ENCODE results near the gene ECPAS.
A peak's percentile ranks its signal among the peaks of the same experiment; 100 is the strongest.

Gene ECPAS

DNA sequence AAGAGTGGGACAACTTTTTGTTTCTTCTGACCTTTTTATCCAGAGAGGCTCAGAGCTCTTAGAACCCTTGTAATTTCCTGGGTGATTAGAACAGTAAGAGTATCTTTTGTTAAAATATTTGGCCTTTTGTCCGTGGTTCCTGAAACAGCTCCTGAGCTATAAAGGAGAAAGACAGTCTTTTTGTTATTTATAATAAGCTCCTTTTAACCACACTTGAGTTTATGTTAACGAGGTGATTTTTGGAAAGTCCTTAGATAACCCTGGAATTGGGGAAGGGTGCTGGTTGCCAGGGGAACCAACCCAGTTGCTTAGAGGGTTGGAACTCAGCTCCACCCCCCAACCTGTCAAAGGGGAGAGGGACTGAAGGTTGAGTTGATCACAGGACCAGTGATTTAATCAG is 45.6 kb upstream of the ECPAS start:
- WGBS (ENCODE audit: extremely low coverage, insufficient coverage, insufficient read length): no CpG with 5 or more reads among the region's 2 CpGs
- H2AK5ac ChIP-seq (ENCODE audit: low read length): no peak overlapping the region
- no peaks in the 10 kb centered on the region for H3K9me3 ChIP-seq (ENCODE audit: insufficient read depth, low read depth, low read length)
- no peak overlapping the region for H2AFZ ChIP-seq (ENCODE audit: insufficient read depth, low read length, poor library complexity)
- H3K27me3 ChIP-seq (ENCODE audit: insufficient read depth, low read length): no peaks in the 10 kb centered on the region
- no peaks in the 10 kb centered on the region for H3K79me1 ChIP-seq (ENCODE audit: low read length)
- no peak overlapping the region for H3K23ac ChIP-seq (ENCODE audit: low read length)
- no peak overlapping the region for H3K4me2 ChIP-seq (ENCODE audit: low read length)
- H4K91ac ChIP-seq (ENCODE audit: low read depth, low read length): no peak overlapping the region
- H2BK120ac ChIP-seq (ENCODE audit: insufficient read depth, low read length, poor library complexity): no peak overlapping the region
- H3K4me1 ChIP-seq (ENCODE audit: control insufficient read depth in 1 of 2, insufficient read depth in 2 of 2, low read length in 2 of 2): peaks cover 5 to 6% of the 10 kb centered on the region in 2 experiments
- H3K27ac ChIP-seq (ENCODE audit: low read depth, low read length): no peak overlapping the region
- no peak overlapping the region for H3K4me3 ChIP-seq (ENCODE audit: low read depth, low read length)
- no peaks in the 10 kb centered on the region for H3K36me3 ChIP-seq (ENCODE audit: control insufficient read depth in 1 of 2, insufficient read depth in 2 of 2, low read length in 2 of 2)
- H2BK5ac ChIP-seq (ENCODE audit: low read depth, low read length, poor library complexity): no peak overlapping the region
- no peak overlapping the region for H4K12ac ChIP-seq (ENCODE audit: low read depth, low read length)
- peaks cover 2% of the 10 kb centered on the region for H3K79me2 ChIP-seq (ENCODE audit: control insufficient read depth, insufficient read depth, low read length, poor library complexity)
- no peak overlapping the region for H3K4ac ChIP-seq (ENCODE audit: low read depth, low read length)
- H3K14ac ChIP-seq (ENCODE audit: low read length): no peak overlapping the region
- DNase-seq: no peak
- no peak overlapping the region for H4K8ac ChIP-seq (ENCODE audit: low read depth, low read length)
- H3K18ac ChIP-seq (ENCODE audit: low read length): no peak overlapping the region
- H2BK12ac ChIP-seq (ENCODE audit: low read length): no peak overlapping the region
- H3K9ac ChIP-seq (ENCODE audit: low read length): no peak overlapping the region

DNA sequence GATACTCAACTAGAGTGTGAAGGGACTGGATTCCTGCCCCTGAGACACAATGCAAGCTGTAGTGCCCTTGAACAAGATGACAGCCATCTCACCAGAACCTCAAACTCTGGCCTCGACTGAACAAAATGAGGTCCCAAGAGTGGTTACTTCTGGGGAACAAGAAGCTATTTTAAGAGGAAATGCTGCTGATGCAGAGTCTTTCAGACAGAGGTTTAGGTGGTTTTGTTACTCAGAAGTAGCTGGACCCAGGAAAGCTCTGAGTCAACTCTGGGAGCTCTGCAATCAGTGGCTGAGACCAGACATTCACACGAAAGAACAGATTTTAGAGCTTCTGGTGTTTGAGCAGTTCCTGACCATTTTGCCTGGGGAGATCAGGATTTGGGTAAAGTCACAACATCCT is 43.2 kb upstream of the ECPAS start:
- Histone ChIP-seq H2BK12ac (ENCODE audit: low read length) (no peak overlapping the region), H3K9me3 (ENCODE audit: insufficient read depth, low read depth, low read length) (no peaks in the 10 kb centered on the region), H2BK120ac (ENCODE audit: insufficient read depth, low read length, poor library complexity) (no peak overlapping the region), H3K27ac (ENCODE audit: low read depth, low read length) (no peak overlapping the region), H4K12ac (ENCODE audit: low read depth, low read length) (no peak overlapping the region), H3K14ac (ENCODE audit: low read length) (no peak overlapping the region), H3K4me1 (ENCODE audit: control insufficient read depth in 1 of 2, insufficient read depth in 2 of 2, low read length in 2 of 2) (peaks cover 5 to 6% of the 10 kb centered on the region in 2 experiments), H3K79me2 (ENCODE audit: control insufficient read depth, insufficient read depth, low read length, poor library complexity) (peaks cover 2% of the 10 kb centered on the region), H3K23ac (ENCODE audit: low read length) (no peak overlapping the region), H3K18ac (ENCODE audit: low read length) (no peak overlapping the region), H2AK5ac (ENCODE audit: low read length) (no peak overlapping the region), H3K27me3 (ENCODE audit: insufficient read depth, low read length) (no peaks in the 10 kb centered on the region), H3K36me3 (ENCODE audit: control insufficient read depth in 1 of 2, insufficient read depth in 2 of 2, low read length in 2 of 2) (no peaks in the 10 kb centered on the region), H2BK5ac (ENCODE audit: low read depth, low read length, poor library complexity) (no peak overlapping the region), H3K4me3 (ENCODE audit: low read depth, low read length) (no peak overlapping the region), H3K4me2 (ENCODE audit: low read length) (no peak overlapping the region), H2AFZ (ENCODE audit: insufficient read depth, low read length, poor library complexity) (no peak overlapping the region), H4K91ac (ENCODE audit: low read depth, low read length) (no peak overlapping the region), H4K8ac (ENCODE audit: low read depth, low read length) (no peak overlapping the region), H3K4ac (ENCODE audit: low read depth, low read length) (no peak overlapping the region), H3K9ac (ENCODE audit: low read length) (no peak overlapping the region), H3K79me1 (ENCODE audit: low read length) (no peaks in the 10 kb centered on the region)
- no peak for DNase-seq
- WGBS (ENCODE audit: extremely low coverage, insufficient coverage, insufficient read length): no CpG with 5 or more reads among the region's 2 CpGs

DNA sequence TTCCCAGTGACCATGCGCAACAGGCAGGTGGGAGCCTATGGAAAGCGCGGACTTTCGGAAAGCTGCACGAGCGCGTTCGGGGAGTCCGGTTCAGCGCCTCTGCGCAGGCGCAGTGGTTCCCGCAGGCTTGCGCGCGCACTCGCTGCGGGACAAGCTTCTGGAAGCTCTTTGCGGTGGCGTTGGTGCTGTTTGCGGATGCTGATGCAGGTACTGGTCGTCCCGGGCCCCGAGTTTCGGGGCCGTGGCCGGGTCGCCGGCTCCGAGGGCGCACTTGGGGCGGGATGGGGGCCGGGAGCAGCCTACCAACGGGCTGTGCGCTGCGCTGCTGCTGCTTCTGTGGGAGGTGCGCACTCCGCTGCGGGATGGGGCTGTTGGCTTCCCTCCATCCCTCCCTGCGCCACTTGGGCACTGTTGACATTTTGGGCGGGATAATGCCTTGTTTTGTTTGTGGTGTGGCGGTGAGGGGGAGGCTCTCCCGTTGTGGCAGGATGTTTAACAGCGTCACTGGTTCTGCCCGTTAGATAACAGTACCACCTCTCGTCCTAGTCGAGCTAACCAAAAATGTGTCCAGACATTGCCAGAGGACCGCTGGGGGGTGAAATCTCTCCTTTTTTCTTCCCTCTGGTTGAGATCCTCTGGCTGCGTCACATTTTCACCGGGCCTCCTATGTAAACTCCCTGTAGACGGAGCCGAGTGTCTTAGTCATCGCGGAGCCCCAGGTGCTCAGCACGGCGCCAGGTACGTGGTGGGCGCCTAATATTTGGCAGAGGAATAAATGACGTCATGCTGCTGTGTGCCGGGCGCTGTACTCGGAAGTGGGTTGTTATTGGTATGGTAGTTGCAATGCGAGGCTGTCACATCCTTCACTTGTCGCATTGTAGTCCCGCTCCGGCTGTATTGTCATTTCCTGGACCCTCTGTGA is 41.1 kb upstream of the ECPAS start, which contains the start of gene ZNF483:
ZNF483 (plus strand) TSS at position 124 of the 922 bp plus-strand sequence. CDS start 2,217 bp downstream, outside the sequence.
- Histone ChIP-seq H3K36me3 (ENCODE audit: control insufficient read depth in 1 of 2, insufficient read depth in 2 of 2, low read length in 2 of 2) (no peaks in the 10 kb centered on the region), H2BK120ac (ENCODE audit: insufficient read depth, low read length, poor library complexity) (no peak within 1 kb of the TSS), H3K4ac (ENCODE audit: low read depth, low read length) (no peak within 1 kb of the TSS), H2AFZ (ENCODE audit: insufficient read depth, low read length, poor library complexity) (peak within 1 kb of the TSS; percentile 85), H2AK5ac (ENCODE audit: low read length) (no peak within 1 kb of the TSS), H3K4me2 (ENCODE audit: low read length) (peak within 1 kb of the TSS; percentile 93), H2BK5ac (ENCODE audit: low read depth, low read length, poor library complexity) (no peak within 1 kb of the TSS), H4K12ac (ENCODE audit: low read depth, low read length) (peak within 1 kb of the TSS; percentile 79), H3K27me3 (ENCODE audit: insufficient read depth, low read length) (no peaks in the 10 kb centered on the region), H3K79me1 (ENCODE audit: low read length) (no peaks in the 10 kb centered on the region), H3K27ac (ENCODE audit: low read depth, low read length) (no peak within 1 kb of the TSS), H3K9ac (ENCODE audit: low read length) (peak within 1 kb of the TSS; percentile 76), H3K9me3 (ENCODE audit: insufficient read depth, low read depth, low read length) (no peaks in the 10 kb centered on the region), H3K79me2 (ENCODE audit: control insufficient read depth, insufficient read depth, low read length, poor library complexity) (peaks cover 2% of the 10 kb centered on the region), H3K4me1 (ENCODE audit: control insufficient read depth in 1 of 2, insufficient read depth in 2 of 2, low read length in 2 of 2) (peaks cover 5 to 6% of the 10 kb centered on the region in 2 experiments), H3K14ac (ENCODE audit: low read length) (no peak within 1 kb of the TSS), H4K91ac (ENCODE audit: low read depth, low read length) (peak within 1 kb of the TSS; percentile 1), H2BK12ac (ENCODE audit: low read length) (no peak within 1 kb of the TSS), H3K4me3 (ENCODE audit: low read depth, low read length) (peak within 1 kb of the TSS; percentile 87), H3K23ac (ENCODE audit: low read length) (no peak within 1 kb of the TSS), H4K8ac (ENCODE audit: low read depth, low read length) (peak within 1 kb of the TSS; percentile 61), H3K18ac (ENCODE audit: low read length) (no peak within 1 kb of the TSS)
- peak; percentile 42 to 76 for DNase-seq
- no CpG with 5 or more reads among the region's 66 CpGs for WGBS (ENCODE audit: extremely low coverage, insufficient coverage, insufficient read length)

DNA sequence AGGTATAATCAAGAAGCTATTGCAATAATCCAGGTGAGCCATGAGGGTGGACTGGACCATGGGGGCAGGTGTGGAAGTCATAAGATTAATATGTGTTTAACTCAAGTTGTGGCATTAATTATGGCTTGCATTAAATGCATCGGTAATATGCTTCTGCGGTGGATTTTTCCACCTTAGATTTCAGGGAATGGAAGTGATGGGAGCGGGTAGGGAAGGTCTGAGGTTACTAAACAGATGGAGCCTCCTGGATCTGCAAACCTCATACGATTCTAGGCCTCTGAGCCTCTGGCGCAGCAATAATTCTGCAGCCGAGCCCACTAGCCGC is 40.5 kb upstream of the ECPAS start:
- H3K18ac ChIP-seq (ENCODE audit: low read length): no peak overlapping the region
- H4K8ac ChIP-seq (ENCODE audit: low read depth, low read length): peak overlapping the region; percentile 61
- H3K27me3 ChIP-seq (ENCODE audit: insufficient read depth, low read length): no peaks in the 10 kb centered on the region
- H3K4me3 ChIP-seq (ENCODE audit: low read depth, low read length): no peak overlapping the region
- no peaks in the 10 kb centered on the region for H3K36me3 ChIP-seq (ENCODE audit: control insufficient read depth in 1 of 2, insufficient read depth in 2 of 2, low read length in 2 of 2)
- peak; percentile 14 to 47 for DNase-seq
- H3K4ac ChIP-seq (ENCODE audit: low read depth, low read length): no peak overlapping the region
- H3K79me2 ChIP-seq (ENCODE audit: control insufficient read depth, insufficient read depth, low read length, poor library complexity): peaks cover 2% of the 10 kb centered on the region
- no peaks in the 10 kb centered on the region for H3K9me3 ChIP-seq (ENCODE audit: insufficient read depth, low read depth, low read length)
- no peak overlapping the region for H2BK120ac ChIP-seq (ENCODE audit: insufficient read depth, low read length, poor library complexity)
- no peak overlapping the region for H4K91ac ChIP-seq (ENCODE audit: low read depth, low read length)
- no peak overlapping the region for H3K27ac ChIP-seq (ENCODE audit: low read depth, low read length)
- no peak overlapping the region for H3K14ac ChIP-seq (ENCODE audit: low read length)
- H3K79me1 ChIP-seq (ENCODE audit: low read length): no peaks in the 10 kb centered on the region
- no peak overlapping the region for H4K12ac ChIP-seq (ENCODE audit: low read depth, low read length)
- no peak overlapping the region for H3K9ac ChIP-seq (ENCODE audit: low read length)
- WGBS (ENCODE audit: extremely low coverage, insufficient coverage, insufficient read length): no CpG with 5 or more reads among the region's 7 CpGs
- peak overlapping the region; percentile 93 for H3K4me2 ChIP-seq (ENCODE audit: low read length)
- no peak overlapping the region for H3K23ac ChIP-seq (ENCODE audit: low read length)
- no peak overlapping the region for H2BK5ac ChIP-seq (ENCODE audit: low read depth, low read length, poor library complexity)
- peak overlapping the region; percentile 85 for H2AFZ ChIP-seq (ENCODE audit: insufficient read depth, low read length, poor library complexity)
- H3K4me1 ChIP-seq (ENCODE audit: control insufficient read depth in 1 of 2, insufficient read depth in 2 of 2, low read length in 2 of 2): peaks cover 5 to 6% of the 10 kb centered on the region in 2 experiments
- H2AK5ac ChIP-seq (ENCODE audit: low read length): no peak overlapping the region
- H2BK12ac ChIP-seq (ENCODE audit: low read length): no peak overlapping the region
